Chondrocyte (in vitro differentiated cells): Measurements from ENCODE around the gene ORAI1. TPM values are rescaled to one million over a fixed set of nuclear protein-coding genes. Genes with fewer than 3 reads are reported as not detected.

Source experiments
- DNase-seq: peaks from one replicate; pipeline ENCODE4 v3.0.0; 2021; ENCODE audit warnings: mixed read lengths, low spot score
- H3K27ac Mint-ChIP-seq: one replicate; pipeline ENCODE4 v1.8.0; 2021; ENCODE audit warnings: mild to moderate bottlenecking, moderate library complexity, mixed read lengths; ENCODE audit not compliant: unreplicated experiment
- H3K27me3 Mint-ChIP-seq: 2 replicates; pipeline ENCODE4 v1.8.0; 2021; ENCODE audit warnings: low read depth, mixed read lengths
- H3K36me3 Mint-ChIP-seq: 2 replicates; pipeline ENCODE4 v1.8.0; 2021; ENCODE audit warnings: low read depth, mixed read lengths
- H3K4me1 Mint-ChIP-seq: 2 replicates; pipeline ENCODE4 v1.8.0; 2021; ENCODE audit warnings: low read depth, mild to moderate bottlenecking, mixed read lengths
- H3K4me3 Mint-ChIP-seq: one replicate; pipeline ENCODE4 v1.8.0; 2021; ENCODE audit warnings: mild to moderate bottlenecking, moderate library complexity, mixed read lengths; ENCODE audit not compliant: unreplicated experiment
- H3K9me3 Mint-ChIP-seq: 2 replicates; pipeline ENCODE4 v1.8.0; 2021; ENCODE audit warnings: low read depth, mixed read lengths
- CTCF ChIP-seq: fragments of 200-600 bp; sonication (generic); IDR thresholded peaks from 2 replicates; pipeline ENCODE4 v1.5.0; 2021; ENCODE audit warnings: antibody characterized with exemption, mild to moderate bottlenecking, moderate library complexity
- total RNA-seq: library from RNA; stranded (reverse); gene quantifications from 3 replicates; pipeline ENCODE4 v1.2.1, GENCODE V29; 2021

The ORAI1 gene
- total RNA-seq, 1 donor from 2014 or later: 8.9 TPM

DNA sequence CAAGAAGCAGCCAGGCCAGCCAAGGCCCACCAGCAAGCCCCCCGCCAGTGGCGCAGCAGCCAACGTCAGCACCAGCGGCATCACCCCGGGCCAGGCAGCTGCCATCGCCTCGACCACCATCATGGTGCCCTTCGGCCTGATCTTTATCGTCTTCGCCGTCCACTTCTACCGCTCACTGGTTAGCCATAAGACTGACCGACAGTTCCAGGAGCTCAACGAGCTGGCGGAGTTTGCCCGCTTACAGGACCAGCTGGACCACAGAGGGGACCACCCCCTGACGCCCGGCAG lies 15.0 kb downstream of the ORAI1 start:
- Mint-ChIP-seq H3K4me3 (no peak overlapping the region), H3K36me3 (no peaks in the 10 kb centered on the region), H3K27me3 (no peaks in the 10 kb centered on the region), H3K9me3 (no peaks in the 10 kb centered on the region), H3K27ac (no peak overlapping the region), H3K4me1 (no peaks in the 10 kb centered on the region)
- no peak for DNase-seq
- no peak for TF ChIP-seq CTCF

- no peak overlapping the region for H3K4me3 Mint-ChIP-seq
- no peak overlapping the region for H3K27ac Mint-ChIP-seq
Measured at GRCh38 chr12:121648458-121649028, 22.2 kb downstream of the ORAI1 start.

GRCh38 chr12:121649322-121649721 lies 23.0 kb downstream of the ORAI1 start:
- no peaks in the 10 kb centered on the region for H3K27me3 Mint-ChIP-seq
- H3K36me3 Mint-ChIP-seq: no peaks in the 10 kb centered on the region
- no peak for TF ChIP-seq CTCF
- DNase-seq: no peak
- no peaks in the 10 kb centered on the region for H3K9me3 Mint-ChIP-seq
- no peaks in the 10 kb centered on the region for H3K4me1 Mint-ChIP-seq
- H3K4me3 Mint-ChIP-seq: no peak overlapping the region
- H3K27ac Mint-ChIP-seq: no peak overlapping the region

More at GRCh38 chr12:121648458-121649028, 22.2 kb downstream of the ORAI1 start:
- TF ChIP-seq CTCF: no peak
- no peak for DNase-seq
- Mint-ChIP-seq H3K36me3 (no peaks in the 10 kb centered on the region), H3K4me1 (no peaks in the 10 kb centered on the region), H3K27me3 (no peaks in the 10 kb centered on the region), H3K9me3 (no peaks in the 10 kb centered on the region)

GRCh38 chr12:121649819-121650353 lies 23.6 kb downstream of the ORAI1 start:
- no peak overlapping the region for H3K4me3 Mint-ChIP-seq
- H3K27ac Mint-ChIP-seq: no peak overlapping the region
- no peaks in the 10 kb centered on the region for H3K27me3 Mint-ChIP-seq
- H3K4me1 Mint-ChIP-seq: no peaks in the 10 kb centered on the region
- TF ChIP-seq CTCF: no peak
- H3K9me3 Mint-ChIP-seq: no peaks in the 10 kb centered on the region
- no peak for DNase-seq
- H3K36me3 Mint-ChIP-seq: no peaks in the 10 kb centered on the region

- H3K27ac Mint-ChIP-seq: no peak overlapping the region
- no peak for TF ChIP-seq CTCF
- no peaks in the 10 kb centered on the region for H3K36me3 Mint-ChIP-seq
- H3K27me3 Mint-ChIP-seq: no peaks in the 10 kb centered on the region
- DNase-seq: no peak
- no peaks in the 10 kb centered on the region for H3K9me3 Mint-ChIP-seq
- H3K4me3 Mint-ChIP-seq: no peak overlapping the region
- H3K4me1 Mint-ChIP-seq: no peaks in the 10 kb centered on the region
Measured at GRCh38 chr12:121651320-121651719, 25.0 kb downstream of the ORAI1 start.
